HG02981 (cell line): ENCODE results near the gene CEBPG.

ENCODE experiments used
- ATAC-seq: cut with Tn5 transposase; IDR thresholded peaks from one replicate; pipeline ENCODE4 v1.9.1; 2021; ENCODE audit warnings: mild to moderate bottlenecking, moderate library complexity; ENCODE audit not compliant: unreplicated experiment

The CEBPG gene

GRCh38 chr19:33394723-33395560, 21.4 kb downstream of the CEBPG start:
- ATAC-seq = no peak

GRCh38 chr19:33395561-33396550, 22.3 kb downstream of the CEBPG start:
- ATAC-seq = no peak

GRCh38 chr19:33396701-33397535, 23.4 kb downstream of the CEBPG start:
- no peak for ATAC-seq

- ATAC-seq = no peak
Observed at GRCh38 chr19:33397536-33398360, 24.2 kb downstream of the CEBPG start.

- ATAC-seq = no peak
Observed at GRCh38 chr19:33398361-33399060, 25.0 kb downstream of the CEBPG start.

- ATAC-seq = no peak
Observed at GRCh38 chr19:33399081-33399744, 25.7 kb downstream of the CEBPG start.

GRCh38 chr19:33399745-33400681, 26.5 kb downstream of the CEBPG start:
- ATAC-seq = no peak

- no peak for ATAC-seq
Observed at GRCh38 chr19:33400856-33401682, 27.6 kb downstream of the CEBPG start.

- no peak for ATAC-seq
Observed at GRCh38 chr19:33401683-33402420, 28.3 kb downstream of the CEBPG start.

- ATAC-seq = no peak
Observed at GRCh38 chr19:33402421-33403220, 29.1 kb downstream of the CEBPG start.

- no peak for ATAC-seq
Observed at GRCh38 chr19:33403221-33403972, 29.9 kb downstream of the CEBPG start.

GRCh38 chr19:33403973-33404304, 30.4 kb downstream of the CEBPG start:
- ATAC-seq = no peak

GRCh38 chr19:33404506-33405253, 31.2 kb downstream of the CEBPG start:
- ATAC-seq = no peak

- ATAC-seq = no peak
Observed at GRCh38 chr19:33405254-33405552, 31.7 kb downstream of the CEBPG start.
